A204.1 (cell line): ENCODE results near the gene FGL2.
A peak's percentile ranks its signal among the peaks of the same experiment; 100 is the strongest.
"Not testable (repeated sequence)": the region's sequence is repeated elsewhere in the genome, so short reads cannot be mapped to it uniquely, and the experiment has no call there.

Experiments used
- FAIRE-seq: peaks from 2 replicates; lab custom pipeline; 2012; peaks lifted over from hg19 to GRCh38; lab: Jason Lieb, UNC

FGL2 gene, protein sequence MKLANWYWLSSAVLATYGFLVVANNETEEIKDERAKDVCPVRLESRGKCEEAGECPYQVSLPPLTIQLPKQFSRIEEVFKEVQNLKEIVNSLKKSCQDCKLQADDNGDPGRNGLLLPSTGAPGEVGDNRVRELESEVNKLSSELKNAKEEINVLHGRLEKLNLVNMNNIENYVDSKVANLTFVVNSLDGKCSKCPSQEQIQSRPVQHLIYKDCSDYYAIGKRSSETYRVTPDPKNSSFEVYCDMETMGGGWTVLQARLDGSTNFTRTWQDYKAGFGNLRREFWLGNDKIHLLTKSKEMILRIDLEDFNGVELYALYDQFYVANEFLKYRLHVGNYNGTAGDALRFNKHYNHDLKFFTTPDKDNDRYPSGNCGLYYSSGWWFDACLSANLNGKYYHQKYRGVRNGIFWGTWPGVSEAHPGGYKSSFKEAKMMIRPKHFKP

GRCh38 chr7:77199013-77199966, at the start of gene FGL2:
Gene FGL2, minus strand, starts transcription at chr7:77199819. Its CDS starts 26 bp downstream, at chr7:77199793.
- no peak for FAIRE-seq

DNA sequence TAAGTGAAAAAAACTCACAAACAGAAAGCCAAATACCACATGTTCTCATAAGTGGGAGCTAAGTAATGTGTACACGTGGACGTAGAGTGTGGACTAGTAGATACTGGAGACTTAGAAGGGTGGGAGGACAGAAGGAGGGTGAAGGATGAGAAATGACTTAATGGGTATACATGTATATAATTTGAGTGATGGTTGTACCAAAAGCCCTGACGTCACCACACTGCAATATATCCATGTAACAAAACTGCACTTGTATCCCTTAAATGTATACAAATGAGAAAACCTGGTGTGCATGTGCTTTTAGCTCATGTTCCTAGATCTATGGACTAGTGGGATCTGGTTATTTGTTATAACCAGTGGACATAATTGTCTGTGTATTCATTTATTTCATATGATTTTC, 48.5 kb upstream of the FGL2 start:
- FAIRE-seq, result no peak

DNA sequence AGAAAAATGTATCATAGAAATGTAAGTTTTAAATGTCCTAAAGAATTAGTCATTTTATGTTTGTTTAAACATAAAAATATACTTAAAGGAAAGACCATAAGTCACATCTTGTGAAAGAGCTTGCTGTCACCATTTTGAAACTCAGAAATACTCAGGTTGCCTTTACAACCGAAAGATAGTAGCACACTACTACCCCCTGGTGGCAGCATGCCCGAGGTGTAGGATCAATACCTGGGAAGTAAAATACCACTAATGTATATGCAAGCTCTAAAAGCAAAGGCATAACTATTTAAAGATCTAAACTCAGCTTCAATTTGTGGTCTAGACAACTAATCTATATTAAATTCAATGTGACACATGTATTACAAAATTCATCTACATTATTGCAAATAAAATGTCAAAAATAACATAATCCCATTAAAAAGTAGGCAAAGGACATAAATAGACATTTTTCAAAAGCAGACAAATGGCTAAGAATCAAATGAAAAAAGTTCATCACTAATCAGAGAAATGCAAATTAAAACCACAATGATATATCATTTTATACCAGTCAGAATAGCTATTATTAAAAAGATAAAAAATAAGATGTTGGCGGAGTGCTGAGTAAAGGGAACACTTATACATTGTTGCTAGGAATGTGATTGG, 47.7 kb upstream of the FGL2 start:
- FAIRE-seq, result peak; percentile 97

DNA sequence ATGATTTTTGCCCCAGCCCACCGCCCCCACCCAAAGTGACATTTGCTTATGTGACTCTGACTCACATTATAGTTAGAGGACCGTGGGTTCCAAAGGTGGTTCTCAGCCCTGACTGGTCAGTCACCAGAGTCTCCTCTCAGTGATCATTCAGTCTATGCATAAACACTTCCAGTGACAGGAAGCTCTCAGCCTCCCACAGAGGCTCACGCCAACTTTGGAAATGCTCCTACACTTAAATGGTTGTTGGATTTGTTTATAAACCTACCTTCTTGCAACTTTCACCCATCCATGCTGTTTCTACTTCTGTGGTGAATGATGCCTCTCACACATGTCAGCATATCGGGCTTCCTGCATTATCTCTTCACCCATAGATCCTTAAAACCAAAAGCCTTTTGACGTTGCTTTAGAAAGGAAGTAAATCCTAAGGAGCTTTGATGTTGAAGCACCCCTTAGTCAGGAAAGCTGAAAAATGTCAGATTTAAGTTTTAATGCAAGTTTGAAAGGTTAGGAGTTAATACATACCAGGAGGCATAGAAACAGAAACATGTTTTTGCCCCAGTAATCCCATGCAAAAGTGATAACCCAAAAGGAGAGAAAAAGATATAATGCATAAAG, 46.5 kb upstream of the FGL2 start:
- no peak for FAIRE-seq

DNA sequence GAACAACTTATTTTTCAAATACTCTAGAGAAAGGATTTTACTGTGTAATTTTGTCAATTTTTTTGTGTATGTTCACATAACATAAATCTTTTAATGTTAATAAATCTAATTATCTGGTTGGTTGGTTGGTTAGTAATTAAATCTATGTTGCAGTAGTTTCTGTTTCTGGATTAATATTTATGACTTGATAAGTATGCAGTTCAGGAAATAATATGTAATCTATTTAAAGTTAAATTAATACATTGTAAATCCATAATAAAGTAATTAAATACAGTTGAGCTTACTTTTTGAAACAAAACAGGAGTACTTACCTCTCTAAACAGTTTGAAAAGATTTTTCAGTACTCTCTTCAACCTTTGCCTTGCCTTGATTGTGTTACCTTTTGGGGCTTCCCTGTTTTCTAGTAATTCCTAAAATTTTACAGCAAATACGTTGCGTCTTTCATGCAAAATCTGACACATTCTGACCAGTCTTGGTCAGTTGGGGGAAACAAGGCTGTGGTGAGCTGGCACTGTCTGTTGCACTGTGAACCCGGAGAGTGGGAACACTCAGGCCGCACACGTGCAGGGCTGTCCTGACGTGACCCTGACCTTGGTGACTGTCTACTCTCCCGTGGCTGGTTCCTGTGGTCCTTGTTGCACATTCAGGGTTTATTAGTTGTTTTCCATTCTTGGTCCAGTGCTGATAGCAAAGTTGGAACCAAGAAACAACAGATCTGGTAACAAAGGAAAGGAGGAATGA, 45.6 kb upstream of the FGL2 start:
- FAIRE-seq, result no peak

- FAIRE-seq, result no peak
These were observed 44.8 kb upstream of the FGL2 start for GRCh38 chr7:77244222-77244934.

DNA sequence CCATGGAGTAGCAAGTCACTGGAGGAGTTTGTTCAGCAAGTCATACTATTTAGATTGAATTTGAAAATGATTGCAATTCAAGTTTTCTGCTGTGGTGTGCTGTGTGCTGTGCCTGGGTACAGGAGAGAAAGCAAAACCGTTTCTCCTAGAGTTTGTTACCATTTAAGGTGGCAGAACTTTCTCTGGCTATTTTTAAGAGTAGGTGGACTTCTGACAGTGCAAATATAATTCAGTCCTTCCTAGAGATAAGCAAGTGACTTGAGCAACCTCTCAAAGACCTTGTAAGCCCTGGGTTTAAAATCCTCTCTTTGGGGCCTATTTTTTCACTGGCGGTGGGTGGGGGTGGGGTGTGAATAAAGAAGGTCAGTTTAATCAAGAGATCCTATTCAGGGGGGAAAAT, 42.9 kb upstream of the FGL2 start:
- FAIRE-seq, result no peak

- FAIRE-seq, result no peak
These were observed 42.4 kb upstream of the FGL2 start for GRCh38 chr7:77242068-77242467.

DNA sequence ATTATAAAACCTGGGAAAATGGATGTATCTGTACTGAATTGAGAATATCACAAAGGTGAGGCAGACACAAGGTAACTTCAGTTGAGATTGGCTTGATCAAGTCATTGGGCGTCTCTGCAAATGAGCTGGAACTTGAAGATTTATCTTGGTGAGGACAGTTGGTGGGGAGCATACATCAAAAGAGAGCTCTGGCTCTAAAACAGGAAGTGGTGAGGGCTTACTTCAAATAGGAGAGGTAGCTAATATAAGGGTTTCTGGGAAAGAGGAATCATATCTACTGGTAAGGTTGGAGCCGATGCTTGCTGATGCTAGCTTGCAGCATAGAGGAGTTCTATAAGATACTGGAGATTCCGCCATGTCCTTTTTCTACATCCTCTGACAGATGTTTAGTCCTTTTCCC, 39.9 kb upstream of the FGL2 start:
- no peak for FAIRE-seq

DNA sequence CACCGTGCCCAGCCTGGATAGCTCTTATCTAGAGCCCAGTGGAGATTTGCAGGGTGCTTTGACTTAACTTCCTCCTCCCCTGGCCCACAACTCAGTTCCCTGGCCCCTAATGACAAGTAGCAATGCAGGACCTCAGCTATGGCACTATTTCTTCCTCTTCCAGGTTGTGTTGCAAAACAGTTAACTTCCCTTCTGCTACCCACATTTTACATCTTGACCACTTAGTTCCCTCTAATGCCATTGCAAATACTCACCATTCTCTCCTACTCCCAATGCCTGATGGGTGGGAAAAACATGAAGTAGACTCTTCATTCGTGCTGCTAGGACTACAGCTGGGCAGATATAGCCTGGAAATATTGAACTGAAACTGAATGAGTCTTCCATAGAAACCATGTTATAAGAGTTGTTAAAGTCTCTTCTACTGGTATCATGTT, 39.1 kb upstream of the FGL2 start:
- no peak for FAIRE-seq

- FAIRE-seq, result no peak
These were observed 35.7 kb upstream of the FGL2 start for GRCh38 chr7:77235276-77235675.

- FAIRE-seq, result no peak
These were observed 32.8 kb upstream of the FGL2 start for GRCh38 chr7:77232467-77232866.

DNA sequence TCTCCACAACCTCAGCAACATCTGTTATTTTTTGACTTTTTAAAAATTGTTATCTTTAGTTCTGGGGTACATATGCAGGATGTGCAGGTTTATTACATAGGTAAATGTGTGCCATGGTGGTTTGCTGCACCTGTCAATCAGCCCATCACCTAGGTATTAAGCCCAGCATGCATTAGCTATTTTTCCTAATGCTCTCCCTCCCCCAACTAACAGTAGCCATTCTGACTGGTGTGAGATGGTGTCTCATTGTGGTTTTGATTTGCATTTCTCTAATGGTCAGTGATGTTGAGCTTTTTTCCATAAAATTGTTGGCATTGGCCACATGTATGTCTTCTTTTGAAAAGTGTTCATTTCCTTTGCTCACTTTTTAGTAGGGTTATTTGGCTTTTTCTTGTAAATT, 29.2 kb upstream of the FGL2 start:
- not testable (repeated sequence) for FAIRE-seq

GRCh38 chr7:77226357-77226839, 26.8 kb upstream of the FGL2 start:
- no peak for FAIRE-seq

DNA sequence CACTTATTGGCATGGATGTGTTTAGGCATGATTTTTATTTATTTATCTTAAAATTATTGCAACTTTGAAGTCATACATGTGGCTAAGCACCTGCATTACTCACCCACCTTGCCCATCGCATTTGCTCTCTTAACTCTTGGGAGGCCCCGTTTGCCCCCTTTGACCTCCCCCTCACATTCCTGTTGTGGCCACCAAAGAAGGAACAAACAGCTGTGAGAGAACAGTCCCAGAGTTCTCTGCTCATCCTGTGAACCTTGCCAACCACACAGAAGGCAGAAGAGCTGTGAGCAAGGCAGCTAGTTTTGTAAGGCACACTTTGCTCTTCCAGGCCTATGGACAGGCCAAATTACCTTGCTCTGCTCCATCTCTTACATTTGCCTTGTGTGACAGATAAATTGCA, 23.6 kb upstream of the FGL2 start:
- FAIRE-seq, result no peak

DNA sequence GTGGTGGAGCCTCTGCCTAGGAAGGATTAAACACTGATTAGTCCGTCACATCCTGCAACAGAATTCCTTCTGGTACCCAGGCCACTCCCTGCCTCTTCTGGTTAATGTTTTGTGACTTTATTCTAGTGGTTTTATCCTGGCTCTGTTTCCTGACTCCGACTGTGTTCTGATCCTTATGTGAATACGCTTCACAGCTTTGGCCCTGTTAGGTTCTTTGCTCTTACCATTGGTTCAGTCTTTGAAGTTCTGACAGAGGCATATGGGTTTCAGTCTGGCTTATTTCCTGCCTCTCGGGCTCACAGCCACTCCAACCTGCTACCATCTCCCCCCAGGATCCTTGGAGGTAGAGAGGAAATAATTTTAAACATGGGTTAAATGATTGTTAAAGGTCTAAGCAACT, 23.2 kb upstream of the FGL2 start:
- no peak for FAIRE-seq

GRCh38 chr7:77222065-77222464, 22.4 kb upstream of the FGL2 start:
- FAIRE-seq, result no peak

DNA sequence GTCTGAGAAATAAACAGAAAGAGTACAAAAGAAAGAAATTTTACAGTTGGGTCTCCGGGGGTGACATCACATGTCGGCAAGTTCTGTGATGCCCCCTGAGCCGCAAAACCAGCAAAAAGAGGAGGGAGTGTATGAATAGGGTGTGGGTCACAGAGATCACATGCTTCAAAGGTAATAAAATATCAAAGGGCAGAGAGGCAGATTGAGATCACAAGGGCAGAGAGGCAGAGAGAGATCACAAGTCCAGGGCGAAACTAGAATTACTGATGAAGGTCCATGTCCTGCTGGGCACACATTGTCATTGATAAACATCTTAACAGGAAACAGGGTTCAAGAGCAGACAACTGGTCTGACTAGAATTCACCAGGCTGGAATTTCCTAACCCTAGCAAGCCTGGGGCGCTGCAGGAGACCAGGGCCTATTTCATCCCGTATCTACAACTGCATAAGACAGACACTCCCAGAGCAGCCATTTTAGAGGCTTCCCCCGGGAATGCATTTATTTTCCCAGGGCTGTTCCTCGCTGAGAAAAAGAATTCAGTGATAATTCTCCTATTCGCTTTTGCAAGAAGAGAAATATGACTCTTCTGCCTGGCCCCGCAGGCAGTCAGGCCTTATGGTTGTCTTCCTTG, 20.2 kb upstream of the FGL2 start:
- FAIRE-seq, result not testable (repeated sequence)

DNA sequence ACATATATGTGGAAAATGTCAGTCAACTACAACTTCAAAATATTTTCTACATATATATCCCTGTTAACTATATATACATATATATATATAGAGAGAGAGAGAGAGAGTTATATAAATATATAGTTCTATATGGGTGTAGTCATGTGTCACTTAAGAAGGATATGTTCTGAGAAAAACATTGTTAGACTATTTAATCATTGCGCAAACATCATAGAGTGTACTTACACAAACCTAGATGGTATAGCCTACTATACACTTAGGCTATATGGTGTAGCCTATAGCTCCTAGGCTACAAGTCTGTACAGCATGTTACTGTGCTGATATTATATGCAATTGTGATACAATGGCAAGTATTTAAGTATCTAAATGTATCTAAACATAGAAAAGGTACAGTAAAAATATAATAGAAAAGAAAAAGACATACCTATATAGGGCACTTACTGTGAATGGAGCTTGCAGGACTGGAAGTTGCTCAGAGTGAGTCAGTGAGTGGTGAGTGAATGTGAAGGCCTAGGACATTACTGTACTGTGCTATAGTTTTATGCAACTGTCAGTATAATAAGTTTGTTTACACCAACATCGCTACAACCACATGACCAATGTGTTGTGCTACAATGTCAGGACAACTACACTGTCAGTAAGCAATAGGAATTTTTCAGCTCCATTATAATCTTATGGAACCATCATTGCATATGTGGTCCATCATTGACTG, 18.0 kb upstream of the FGL2 start:
- peak; percentile 27 for FAIRE-seq
